GM19240 (cell line): ENCODE results near the gene KRTAP5-4.
"Not testable (repeated sequence)": the region's sequence is repeated elsewhere in the genome, so short reads cannot be mapped to it uniquely, and the experiment has no call there.

Source experiments
- DNase-seq: peaks from one replicate; pipeline ENCODE4 v3.0.0; 2011; ENCODE audit warnings: low spot score; ENCODE audit not compliant: insufficient read length

The KRTAP5-4 gene

GRCh38 chr11:1652771-1653540 lies 31.0 kb upstream of the KRTAP5-4 start:
- peak; percentile 79 for DNase-seq

- DNase-seq: no peak
These were observed 30.5 kb upstream of the KRTAP5-4 start for GRCh38 chr11:1652442-1652770.

- DNase-seq: no peak
These were observed 30.1 kb upstream of the KRTAP5-4 start for GRCh38 chr11:1652026-1652425.

GRCh38 chr11:1651411-1651980 lies 29.6 kb upstream of the KRTAP5-4 start:
- DNase-seq: no peak

GRCh38 chr11:1650918-1651262 lies 29.0 kb upstream of the KRTAP5-4 start:
- DNase-seq: no peak

GRCh38 chr11:1650034-1650917 lies 28.3 kb upstream of the KRTAP5-4 start:
- no peak for DNase-seq

GRCh38 chr11:1648653-1649420 lies 26.9 kb upstream of the KRTAP5-4 start:
- DNase-seq: no peak

- DNase-seq: no peak
These were observed 26.1 kb upstream of the KRTAP5-4 start for GRCh38 chr11:1647901-1648652.

- not testable (repeated sequence) for DNase-seq
These were observed 24.6 kb upstream of the KRTAP5-4 start for GRCh38 chr11:1646540-1646939.

- DNase-seq: no peak
These were observed 23.5 kb upstream of the KRTAP5-4 start for GRCh38 chr11:1645357-1645821.

GRCh38 chr11:1644601-1645356 lies 22.8 kb upstream of the KRTAP5-4 start:
- no peak for DNase-seq

- DNase-seq: no peak
These were observed 21.3 kb upstream of the KRTAP5-4 start for GRCh38 chr11:1643146-1643690.

- DNase-seq: no peak
These were observed 20.6 kb upstream of the KRTAP5-4 start for GRCh38 chr11:1642288-1643145.

GRCh38 chr11:1641096-1641495 lies 19.2 kb upstream of the KRTAP5-4 start:
- DNase-seq: no peak

GRCh38 chr11:1640076-1640946 lies 18.4 kb upstream of the KRTAP5-4 start:
- DNase-seq: no peak

GRCh38 chr11:1639666-1640065 lies 17.7 kb upstream of the KRTAP5-4 start:
- DNase-seq: no peak

- no peak for DNase-seq
These were observed 17.2 kb upstream of the KRTAP5-4 start for GRCh38 chr11:1639102-1639620.

- no peak for DNase-seq
These were observed 16.4 kb upstream of the KRTAP5-4 start for GRCh38 chr11:1638344-1638743.
